Measurements from ENCODE around the gene C16orf87.

DNA sequence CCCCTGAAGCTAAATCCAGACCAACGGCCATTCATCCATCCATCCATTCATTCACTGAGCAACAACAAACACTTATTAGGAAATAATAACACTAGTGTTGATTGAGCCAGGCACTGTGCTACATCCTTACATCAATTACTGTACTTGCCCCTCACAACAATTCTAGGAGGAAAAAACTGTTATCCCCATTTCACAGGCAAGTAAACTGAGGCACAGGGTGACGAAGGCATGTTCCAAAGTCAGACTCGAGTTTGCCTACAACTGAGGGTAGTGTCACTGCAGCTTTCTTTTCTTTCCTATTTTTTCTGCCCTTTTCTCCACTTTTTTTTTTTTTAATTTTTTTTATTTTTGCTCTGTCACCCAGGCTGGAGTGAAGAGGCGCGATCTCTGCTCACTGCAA, 71.7 kb downstream of the C16orf87 start:
- TF ChIP-seq, protein P1, sequence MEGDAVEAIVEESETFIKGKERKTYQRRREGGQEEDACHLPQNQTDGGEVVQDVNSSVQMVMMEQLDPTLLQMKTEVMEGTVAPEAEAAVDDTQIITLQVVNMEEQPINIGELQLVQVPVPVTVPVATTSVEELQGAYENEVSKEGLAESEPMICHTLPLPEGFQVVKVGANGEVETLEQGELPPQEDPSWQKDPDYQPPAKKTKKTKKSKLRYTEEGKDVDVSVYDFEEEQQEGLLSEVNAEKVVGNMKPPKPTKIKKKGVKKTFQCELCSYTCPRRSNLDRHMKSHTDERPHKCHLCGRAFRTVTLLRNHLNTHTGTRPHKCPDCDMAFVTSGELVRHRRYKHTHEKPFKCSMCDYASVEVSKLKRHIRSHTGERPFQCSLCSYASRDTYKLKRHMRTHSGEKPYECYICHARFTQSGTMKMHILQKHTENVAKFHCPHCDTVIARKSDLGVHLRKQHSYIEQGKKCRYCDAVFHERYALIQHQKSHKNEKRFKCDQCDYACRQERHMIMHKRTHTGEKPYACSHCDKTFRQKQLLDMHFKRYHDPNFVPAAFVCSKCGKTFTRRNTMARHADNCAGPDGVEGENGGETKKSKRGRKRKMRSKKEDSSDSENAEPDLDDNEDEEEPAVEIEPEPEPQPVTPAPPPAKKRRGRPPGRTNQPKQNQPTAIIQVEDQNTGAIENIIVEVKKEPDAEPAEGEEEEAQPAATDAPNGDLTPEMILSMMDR (tag by site-specific recombination; IDR thresholded peaks at IDR 0.05) = no peak
- TF ChIP-seq ZNF10 (tag by site-specific recombination; IDR thresholded peaks at IDR 0.05) (no peak), ZNF521 (tag by site-specific recombination; IDR thresholded peaks at IDR 0.05) (no peak), GFI1B (tag by site-specific recombination; IDR thresholded peaks at IDR 0.05) (no peak), ZNF549 (tag by site-specific recombination; IDR thresholded peaks at IDR 0.05) (no peak), ZNF248 (tag by site-specific recombination; IDR thresholded peaks at IDR 0.05) (no peak), ZBTB8A (tag by site-specific recombination; IDR thresholded peaks at IDR 0.05) (no peak)
- TF ChIP-seq, protein P2, sequence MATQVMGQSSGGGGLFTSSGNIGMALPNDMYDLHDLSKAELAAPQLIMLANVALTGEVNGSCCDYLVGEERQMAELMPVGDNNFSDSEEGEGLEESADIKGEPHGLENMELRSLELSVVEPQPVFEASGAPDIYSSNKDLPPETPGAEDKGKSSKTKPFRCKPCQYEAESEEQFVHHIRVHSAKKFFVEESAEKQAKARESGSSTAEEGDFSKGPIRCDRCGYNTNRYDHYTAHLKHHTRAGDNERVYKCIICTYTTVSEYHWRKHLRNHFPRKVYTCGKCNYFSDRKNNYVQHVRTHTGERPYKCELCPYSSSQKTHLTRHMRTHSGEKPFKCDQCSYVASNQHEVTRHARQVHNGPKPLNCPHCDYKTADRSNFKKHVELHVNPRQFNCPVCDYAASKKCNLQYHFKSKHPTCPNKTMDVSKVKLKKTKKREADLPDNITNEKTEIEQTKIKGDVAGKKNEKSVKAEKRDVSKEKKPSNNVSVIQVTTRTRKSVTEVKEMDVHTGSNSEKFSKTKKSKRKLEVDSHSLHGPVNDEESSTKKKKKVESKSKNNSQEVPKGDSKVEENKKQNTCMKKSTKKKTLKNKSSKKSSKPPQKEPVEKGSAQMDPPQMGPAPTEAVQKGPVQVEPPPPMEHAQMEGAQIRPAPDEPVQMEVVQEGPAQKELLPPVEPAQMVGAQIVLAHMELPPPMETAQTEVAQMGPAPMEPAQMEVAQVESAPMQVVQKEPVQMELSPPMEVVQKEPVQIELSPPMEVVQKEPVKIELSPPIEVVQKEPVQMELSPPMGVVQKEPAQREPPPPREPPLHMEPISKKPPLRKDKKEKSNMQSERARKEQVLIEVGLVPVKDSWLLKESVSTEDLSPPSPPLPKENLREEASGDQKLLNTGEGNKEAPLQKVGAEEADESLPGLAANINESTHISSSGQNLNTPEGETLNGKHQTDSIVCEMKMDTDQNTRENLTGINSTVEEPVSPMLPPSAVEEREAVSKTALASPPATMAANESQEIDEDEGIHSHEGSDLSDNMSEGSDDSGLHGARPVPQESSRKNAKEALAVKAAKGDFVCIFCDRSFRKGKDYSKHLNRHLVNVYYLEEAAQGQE (tag by site-specific recombination; IDR thresholded peaks at IDR 0.05) = no peak
- TF ChIP-seq, protein P3, sequence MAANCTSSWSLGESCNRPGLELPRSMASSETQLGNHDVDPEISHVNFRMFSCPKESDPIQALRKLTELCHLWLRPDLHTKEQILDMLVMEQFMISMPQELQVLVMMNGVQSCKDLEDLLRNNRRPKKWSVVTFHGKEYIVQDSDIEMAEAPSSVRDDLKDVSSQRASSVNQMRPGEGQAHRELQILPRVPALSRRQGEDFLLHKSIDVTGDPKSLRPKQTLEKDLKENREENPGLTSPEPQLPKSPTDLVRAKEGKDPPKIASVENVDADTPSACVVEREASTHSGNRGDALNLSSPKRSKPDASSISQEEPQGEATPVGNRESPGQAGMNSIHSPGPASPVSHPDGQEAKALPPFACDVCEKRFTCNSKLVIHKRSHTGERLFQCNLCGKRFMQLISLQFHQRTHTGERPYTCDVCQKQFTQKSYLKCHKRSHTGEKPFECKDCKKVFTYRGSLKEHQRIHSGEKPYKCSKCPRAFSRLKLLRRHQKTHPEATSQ (tag by site-specific recombination; IDR thresholded peaks at IDR 0.05) = no peak

Measured in HEK293 (cell line).